DMS114 treated with DMSO at 0.1 percent for 48 hours (cell line): ENCODE measurements around the gene APOL2.
"Not testable (repeated sequence)": the region's sequence is repeated elsewhere in the genome, so short reads cannot be mapped to it uniquely, and the experiment has no call there.

Experiments used
- DNase-seq: peaks from one replicate; lab custom pipeline; 2025; ENCODE audit not compliant: unreplicated experiment; lab: John Stamatoyannopoulos, UW

Gene APOL2

DNA sequence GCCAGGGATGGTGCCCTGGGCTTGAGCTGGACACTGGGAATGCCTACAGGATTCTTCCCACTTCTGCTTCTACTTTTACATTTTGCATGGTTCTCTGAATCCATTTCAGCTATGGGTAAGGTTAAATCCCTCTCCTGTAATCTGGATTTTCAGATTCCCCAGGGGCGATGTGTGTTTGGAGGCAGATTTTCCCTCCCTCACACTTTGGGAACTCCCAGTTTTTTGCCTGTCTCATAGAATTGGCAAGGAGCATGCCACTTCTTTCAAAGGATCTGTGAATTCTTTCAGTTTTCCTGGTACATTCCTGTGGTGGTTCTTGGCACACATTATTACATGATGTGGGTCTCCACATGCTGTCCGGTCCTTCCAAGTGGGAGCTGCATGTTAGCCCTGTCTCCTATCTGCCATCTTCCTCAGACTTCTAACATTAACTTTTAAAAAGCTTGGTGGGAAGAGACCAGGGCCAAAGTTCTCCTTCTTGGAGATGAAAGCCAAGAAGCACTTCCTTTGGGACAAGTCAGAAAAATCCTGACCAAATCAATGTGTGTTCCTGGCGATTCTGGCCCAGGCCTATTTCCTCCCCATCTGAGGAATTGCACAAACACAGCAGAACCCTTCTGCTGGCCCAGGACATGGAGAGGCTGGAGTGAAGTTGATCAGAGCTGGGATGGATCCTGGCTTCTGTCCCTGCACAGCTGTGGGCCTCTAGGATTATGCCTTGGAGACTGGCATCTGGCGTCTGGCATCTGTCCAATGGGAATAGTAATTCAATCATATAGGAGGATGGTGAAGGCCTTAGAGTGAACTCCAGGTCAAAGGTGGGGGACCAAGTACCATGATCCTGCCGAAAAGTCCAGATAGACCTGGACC is 5.4 kb upstream of the APOL2 start:
- no peak for DNase-seq

DNA sequence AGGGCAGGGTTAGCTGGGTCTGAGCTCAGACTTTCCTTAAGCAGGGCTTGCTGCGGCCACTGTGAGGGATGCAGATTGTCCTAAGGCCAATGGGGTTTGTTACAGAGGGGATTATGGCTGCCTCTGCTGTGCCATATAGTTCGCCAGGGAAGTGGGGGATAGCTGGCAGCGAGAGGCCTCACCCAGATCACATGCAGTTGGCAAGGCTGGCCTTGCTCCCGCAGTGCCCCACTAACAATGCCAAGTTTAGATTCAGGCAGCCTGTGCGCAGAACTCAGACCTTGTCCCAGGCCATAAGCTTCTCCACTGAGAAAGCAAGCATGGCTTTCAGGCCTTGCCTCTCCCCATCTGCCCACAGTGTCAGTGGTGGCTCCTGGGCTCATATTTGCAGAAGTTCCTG is 4.7 kb upstream of the APOL2 start:
- no peak for DNase-seq

DNA sequence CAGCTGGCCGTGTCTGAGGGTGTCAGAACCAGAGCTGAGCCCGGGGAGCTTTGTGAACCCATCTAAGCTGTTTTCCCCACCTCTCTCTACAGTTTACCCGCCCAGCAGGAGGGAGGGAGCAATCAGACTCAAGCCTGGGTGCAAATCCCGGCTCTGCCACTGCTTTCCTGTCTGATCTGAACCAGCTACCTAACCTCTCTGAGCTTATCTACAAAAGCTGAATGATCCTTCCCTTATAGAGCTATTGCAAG is 252 bp downstream of the APOL2 start:
- no peak for DNase-seq

DNA sequence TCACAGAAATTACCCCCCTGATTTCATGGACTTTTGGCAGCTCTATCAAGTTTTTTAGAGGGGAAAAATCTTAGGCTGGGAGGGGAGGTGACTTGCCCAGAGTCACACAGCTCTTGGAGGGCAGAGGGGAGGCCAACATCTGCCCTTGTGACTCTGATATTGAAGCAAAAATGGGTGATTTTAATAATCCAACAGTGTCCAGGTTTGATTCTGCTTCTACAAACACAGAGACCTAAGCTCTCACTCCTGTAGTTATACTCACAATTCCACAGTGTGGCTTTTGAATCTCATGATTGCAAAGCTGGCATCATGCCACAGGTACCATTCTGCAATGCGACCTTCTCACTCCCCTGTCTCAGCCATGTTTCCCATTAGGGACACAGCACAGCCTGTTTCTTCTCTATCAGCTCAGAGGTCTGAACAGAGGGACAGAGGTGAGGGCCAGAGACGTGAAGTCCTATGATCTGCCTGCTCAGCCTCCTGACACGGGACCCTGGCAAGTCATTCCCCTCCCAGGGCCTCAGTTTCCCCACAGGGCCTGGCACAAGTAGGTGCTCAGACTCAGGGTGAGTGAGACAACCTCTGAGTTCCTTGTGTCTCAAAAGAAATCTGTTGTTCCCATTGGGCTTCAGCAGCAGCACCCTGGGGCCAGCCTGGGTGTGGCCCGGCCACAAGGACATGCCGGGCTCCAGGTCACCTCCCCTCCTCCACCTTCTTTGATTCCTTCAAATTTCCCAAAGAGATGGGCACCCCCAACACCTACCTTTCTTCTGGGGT is 766 bp downstream of the APOL2 start:
- no peak for DNase-seq

DNA sequence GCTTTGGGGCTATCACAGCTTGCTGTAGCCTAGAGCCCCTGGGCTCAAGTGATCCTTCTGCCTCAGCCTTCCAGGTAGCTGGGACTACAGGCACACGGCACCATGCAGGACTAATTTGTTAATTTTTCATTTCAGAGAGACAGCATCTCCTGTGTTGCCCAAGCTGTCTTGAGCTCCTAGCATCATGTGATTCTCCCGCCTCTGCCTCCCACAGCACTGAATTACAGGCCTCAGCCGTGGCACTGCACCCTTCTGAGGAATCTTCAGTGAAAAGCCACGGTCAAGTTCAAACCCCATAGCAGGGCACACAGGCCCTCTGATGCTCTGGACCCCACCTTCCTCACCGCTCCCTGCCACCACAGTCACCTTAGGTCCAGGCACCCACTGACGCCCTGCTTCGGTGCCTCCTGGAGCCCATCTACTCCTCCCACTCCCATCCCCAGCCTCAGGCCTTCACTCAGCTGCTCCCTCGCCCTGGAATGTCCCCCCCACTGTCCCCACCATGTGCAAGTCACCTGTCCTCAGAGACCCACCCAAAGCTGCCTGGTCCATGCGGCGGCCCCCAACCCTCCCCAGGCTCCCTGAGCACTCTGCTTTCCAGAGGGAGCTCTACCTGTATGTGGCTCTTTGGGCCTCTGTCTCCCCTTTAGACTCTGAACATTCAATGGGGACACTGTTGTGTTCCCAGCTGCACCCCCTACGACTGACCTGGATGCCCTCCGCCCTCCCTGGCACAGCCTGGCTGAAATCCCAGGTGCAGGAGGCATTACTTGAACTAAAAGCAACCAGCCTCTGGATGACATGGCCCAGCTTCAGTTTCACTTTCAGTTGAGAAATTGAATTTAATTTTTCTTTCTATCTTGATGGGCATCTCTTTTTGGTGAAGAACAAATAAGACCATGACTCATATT is 1.6 kb downstream of the APOL2 start:
- no peak for DNase-seq

DNA sequence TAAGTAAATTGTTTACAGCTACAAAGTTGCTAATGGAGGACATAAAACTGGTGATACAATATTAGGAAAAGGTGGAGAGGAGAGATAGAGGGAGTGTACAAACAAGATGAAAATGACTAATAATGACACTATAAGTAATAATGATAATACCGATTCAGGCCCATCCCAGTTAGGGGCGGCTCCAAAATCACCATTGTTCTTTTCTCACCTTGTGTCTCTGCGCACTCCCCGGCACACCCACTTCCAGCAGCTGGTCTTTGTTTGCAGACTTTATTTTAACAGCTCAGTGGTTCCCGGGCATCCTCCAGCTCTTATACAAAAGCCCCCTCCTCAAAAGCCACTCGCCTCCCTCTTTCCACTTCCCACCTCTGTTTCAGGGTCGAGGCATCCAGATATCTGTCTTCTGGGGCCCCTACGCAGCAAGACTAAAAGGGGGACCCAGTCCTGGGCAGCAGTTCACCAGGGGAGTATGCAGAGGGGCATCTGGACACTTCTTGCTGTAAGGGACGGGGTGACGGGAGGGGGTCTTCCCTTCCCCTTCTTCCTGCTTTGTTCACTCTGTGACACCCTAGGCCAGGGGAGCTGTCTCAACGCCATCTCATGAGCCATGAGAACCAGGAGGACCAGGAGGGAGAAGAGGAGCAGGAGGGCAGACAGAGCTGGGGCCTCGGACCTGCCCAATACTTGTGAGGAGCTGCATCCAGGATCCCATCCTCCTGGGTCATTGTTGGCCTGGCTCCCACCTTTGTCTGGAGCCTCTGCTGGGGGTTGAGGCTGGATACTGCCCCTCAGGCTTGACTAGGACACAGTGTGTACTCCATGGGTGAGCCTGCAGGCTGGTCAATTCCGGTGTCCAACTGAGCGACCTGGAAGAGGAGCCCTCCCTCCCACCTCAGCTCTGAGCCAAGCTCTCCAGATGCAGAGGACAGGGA is 2.7 kb downstream of the APOL2 start:
- no peak for DNase-seq

DNA sequence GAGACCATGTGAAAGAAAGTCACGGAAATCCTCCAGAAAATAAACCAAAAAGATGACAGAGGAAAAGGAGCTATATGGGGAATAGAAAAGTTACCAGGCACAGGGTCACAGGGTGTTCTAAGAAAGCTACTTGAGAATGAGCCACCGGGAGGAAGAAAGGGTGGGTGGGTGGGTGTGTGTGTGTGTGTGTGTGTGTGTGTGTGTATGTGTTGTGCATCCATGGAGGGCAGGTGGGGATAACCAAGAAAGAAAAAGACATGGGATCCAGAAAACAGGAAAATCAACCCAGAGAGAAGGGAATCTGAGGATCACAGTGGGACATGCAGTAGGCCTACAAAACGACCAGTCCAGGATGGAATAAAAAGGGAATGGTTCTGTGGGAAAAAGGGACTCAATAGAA is 3.7 kb downstream of the APOL2 start:
- DNase-seq = no peak

DNA sequence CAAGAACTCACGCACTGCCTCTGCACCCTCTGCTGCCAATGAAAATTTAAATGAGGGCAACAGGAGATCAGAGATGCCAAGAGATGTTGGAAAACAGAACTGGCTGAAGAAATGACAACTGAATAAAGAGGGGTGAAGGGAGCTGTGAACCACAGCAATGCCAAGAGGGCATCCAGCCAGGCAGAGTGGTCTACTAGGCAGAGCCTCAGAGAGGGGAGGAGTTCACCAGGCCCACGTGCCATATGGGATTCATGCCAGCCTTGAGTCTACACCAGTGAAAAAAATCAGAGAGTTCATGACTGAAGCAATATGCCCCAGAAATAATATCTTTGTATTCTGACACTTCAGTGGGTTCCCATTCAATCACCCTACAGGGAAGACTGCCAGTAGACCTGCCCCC is 4.4 kb downstream of the APOL2 start:
- no peak for DNase-seq

DNA sequence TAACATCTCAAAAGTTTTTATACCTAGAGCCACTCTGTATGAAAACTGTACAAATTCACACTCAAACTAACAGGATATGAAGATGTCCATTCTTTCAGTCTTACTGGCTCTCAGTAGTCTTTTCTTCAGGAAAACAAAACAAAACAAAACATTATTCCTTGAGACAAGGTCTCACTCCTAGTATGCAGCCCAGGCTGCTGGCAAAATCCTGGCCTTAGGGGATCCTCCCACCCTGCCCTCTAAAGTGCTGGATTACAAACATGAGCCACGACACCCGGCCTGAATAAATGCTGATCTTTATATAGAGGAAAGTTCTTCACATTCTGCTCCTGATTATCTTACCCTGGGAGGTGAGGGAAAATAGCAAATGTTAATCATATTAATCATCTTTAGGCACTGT is 5.1 kb downstream of the APOL2 start:
- DNase-seq = no peak

DNA sequence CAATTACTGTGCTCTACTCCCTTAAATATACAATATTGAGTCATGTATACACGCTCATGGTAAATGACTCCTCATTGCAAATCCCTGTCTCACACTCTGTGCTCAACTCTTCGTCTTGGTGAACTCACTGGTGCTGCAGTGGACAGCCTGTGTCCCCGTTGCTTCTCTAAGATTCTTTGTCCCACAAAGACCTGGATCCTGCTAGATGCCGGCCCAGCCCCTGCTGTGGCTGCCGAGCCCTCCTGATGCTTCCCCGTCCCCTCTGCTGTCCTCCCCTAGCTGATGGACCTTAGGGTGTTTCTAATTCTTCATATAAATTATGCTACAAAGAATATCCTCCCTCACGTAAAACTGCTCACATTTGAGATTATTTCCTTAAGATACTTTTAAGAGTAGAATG is 5.5 kb downstream of the APOL2 start:
- no peak for DNase-seq

DNA sequence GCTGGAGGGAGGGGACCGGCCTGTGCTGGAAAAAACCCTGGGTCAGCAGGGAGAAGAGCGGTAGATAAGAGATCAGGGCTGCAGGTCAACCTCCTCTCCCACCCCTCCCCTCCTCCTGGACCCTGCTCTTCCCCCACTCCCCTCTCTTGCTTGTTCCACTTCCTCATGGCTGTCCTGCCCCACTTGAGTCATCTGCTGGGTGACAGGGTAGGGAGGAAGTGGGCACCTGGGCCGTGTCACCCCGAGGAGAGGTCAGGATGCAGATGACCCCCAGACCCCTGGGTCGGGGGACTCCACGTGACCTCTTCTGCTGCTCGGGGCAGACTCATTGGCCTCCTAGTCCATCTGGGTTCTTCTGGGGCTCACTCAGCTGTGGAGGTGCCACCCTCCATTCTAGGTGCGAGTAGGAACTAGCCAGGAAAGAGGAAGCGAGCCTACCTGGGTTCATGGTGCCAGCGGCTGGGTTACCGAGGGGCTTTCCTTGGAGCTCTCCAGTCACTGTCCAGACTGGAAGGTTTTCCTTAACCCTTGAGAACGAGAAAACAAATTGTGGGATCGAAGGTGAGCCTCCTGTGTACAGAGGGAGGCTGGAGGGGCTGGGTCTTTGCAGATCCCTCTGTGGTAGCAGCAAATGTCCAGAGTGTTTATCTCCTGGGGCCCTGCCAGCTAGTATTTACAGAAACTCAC is 6.5 kb downstream of the APOL2 start:
- DNase-seq = no peak

DNA sequence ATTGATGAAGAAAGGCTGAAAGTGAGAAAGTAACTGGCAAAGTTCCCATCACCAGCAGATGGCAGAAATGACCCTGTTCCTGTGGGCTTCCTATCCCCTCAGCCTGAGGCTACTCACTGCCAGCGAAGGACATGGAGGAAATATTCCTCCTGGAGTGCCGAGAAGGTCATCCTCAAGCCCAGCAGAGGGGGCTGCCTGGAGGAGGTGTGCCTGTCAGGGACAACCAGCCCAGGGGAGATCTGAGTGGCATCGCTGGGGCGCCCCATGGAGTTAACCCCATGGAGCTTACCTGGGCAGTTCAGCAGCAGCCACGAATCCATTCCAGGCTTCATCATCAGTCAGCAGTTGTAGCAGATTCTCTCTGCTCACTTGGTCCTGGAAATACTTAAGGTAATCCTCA is 8.3 kb downstream of the APOL2 start:
- DNase-seq = not testable (repeated sequence)

DNA sequence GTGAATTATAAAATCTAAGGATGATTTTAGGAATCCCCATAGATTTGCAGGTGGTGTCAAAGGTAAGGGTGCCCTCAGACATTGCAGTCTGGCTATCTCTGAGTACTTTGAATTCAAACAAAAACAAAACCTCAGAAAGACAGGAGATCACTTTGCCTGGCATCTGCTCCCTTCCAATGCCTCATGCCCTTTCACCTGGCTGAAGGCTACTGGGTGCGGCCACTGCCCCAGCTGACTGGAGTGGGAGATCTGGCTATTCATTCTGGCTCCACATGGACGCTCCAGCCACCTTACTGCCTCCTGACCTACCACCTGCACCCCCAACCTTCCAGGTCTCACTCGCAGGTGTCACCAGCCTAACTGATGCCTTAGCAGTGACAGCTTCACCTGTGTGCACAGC is 9.7 kb downstream of the APOL2 start:
- not testable (repeated sequence) for DNase-seq

DNA sequence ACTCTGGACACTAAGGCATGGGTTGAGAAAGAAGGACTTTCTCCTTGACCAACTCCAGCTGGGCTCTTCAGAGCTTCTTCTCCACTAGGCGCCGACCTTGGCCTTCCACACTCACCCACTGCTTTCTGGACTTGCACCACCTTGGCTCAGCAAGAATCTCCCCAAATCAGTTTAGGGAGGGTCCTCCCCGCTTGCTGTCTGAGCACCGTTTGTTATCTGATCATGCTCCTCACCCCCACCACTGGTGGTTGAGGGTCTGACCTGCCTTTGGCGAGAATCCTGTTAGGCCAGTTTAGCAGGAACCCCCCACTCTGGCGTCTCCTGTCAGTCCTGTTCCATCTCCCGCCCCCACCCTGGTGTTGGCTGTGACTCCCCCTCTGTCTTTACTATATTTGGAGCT is 10.4 kb downstream of the APOL2 start:
- no peak for DNase-seq

DNA sequence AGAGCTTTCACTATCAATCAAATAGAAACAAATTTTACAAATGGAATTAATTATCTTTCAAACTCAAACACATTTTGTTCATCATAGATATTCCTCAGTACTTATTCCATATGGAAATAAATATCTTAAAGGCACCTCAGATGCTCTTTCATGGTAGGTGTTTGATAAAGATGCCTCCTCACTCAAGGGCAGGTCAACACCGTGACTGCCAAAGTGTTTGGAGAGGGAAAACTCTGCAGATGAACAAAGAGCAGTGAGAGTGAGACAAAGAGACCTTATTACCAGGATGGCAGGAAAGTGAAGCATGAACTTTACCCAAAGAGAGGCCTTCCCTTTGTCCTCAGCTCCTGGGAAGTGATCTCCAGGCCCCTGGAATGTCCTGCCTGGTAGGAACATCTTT is 11.0 kb downstream of the APOL2 start:
- DNase-seq = not testable (repeated sequence)

DNA sequence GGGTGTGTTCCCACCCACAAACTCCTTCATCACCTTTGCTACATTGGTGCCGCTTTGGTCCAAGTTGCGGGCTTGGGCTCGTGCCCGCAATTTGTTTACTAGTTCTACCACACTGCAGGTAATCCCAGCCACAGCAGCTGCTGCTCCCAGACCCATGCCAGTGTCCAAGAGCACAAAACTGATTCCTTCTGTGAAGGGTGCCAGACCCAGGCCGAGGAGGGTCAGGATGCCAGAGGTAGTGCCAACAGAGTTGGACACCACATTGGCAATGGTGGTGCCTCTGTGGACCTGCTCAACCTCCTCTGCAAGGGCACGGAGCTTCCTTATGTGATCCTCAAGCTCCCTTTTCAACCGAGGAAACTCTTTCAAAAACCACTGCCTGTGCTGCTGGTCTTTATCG is 11.5 kb downstream of the APOL2 start:
- no peak for DNase-seq

DNA sequence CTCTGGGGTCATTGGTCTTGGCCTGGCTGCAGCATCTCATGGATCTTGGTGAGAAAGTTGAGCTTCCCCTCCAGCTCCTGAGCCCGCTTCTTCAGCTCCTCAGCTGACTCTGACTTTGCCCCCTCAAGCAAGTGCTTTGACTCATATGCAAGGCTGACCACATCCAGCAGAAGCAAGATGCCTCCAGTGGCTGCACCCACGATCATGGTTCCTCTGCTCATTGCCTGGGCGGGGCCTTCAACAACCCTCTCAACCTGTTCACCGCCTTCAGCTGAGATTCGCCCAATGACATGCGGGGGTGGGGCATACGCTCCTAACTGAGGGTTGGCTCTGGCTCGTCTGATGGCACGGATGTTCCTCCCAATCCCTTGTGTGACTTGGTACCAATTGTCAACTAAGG is 11.9 kb downstream of the APOL2 start:
- no peak for DNase-seq

DNA sequence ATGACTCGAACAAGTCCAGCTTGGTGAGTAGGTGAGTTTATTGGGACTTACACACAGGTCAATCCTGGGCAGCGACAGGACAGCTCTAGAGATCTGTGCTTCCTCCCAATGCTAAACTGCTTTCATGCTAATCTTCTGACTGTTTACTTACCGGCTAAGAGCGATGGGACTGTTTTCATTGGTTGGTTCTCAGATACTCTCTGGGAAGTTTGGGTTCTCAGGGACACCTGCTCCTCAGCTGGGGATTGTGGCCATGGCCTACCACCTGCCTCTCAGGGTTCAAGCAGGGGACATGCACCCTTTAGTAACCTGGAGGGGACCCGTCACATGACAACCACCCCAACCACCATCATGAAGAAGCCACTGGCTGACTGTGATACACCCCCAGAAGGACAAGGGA is 13.1 kb downstream of the APOL2 start:
- DNase-seq = no peak

DNA sequence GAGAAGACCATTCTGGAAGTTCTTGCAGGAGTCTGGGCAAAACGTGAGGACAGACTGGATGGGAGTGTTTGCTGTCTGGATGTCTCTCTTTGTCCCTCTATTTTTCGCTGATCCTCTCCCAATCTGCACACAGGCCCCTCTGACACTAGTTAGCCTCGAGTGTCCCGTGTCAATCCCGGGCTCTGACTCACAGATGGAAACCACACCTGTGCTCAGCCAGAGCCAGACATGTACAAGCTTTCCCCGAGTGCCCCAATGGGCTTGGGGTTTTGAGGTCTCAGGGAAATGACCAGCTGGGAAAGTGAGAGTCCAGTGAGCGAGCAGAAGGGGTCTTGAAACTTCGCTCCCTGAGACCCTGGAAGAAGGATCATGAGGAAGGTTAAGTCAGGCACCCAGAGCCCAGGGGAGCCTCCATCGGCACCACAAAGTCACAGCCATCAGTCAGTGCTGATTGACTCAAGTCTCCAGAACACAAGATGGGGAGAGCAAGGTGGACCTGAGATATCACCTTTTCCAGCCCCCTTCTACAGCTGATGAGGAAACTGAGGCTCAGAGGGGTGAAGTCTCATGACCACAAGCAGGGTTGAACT is 13.9 kb downstream of the APOL2 start:
- no peak for DNase-seq

DNA sequence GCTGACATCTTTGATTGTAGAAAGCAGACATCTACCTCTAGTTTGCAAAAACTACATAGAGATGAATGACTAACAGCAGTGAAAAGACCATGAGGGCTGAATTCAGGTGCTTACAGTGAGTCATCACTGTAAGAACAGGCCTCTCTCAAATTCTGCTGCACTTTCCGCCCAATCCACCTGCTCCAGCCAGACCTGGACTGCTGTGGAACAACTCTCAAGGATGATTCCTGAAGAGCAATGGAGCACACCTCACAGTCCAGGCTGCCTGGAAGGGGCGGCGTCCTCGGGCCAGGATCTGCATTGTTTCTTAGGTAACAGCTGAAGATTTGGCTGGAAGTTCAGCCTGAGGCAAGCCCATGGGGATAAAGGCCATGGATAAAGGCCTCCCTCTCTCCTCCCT is 15.1 kb downstream of the APOL2 start:
- no peak for DNase-seq
